ENCODE measurements around the gene LRBA.

GRCh38 chr4:150867148-150867547 is 147.9 kb downstream of the LRBA start:
- peak; percentile 39 to 49 for TF ChIP-seq CTCF (conservative IDR thresholded peaks at IDR 0.05 in 1 of 2, IDR thresholded peaks at IDR 0.05 in 1 of 2; ENCODE audit: low read depth in 1 of 2, low read length in 2 of 2)
- no peak for TF ChIP-seq EZH2 (IDR thresholded peaks at IDR 0.05; ENCODE audit: low read length, missing control alignments)

Data from fibroblast of lung (primary cell).